ENCODE results near the gene TGM1.

- TF ChIP-seq CTCF (IDR thresholded peaks at IDR 0.05; ENCODE audit: low read length) = no peak
- no peak for TF ChIP-seq EZH2 (optimal IDR thresholded peaks at IDR 0.05; ENCODE audit: low read depth, low read length)
- no peak for TF ChIP-seq EZH2phosphoT487 (IDR thresholded peaks at IDR 0.05; ENCODE audit: low read length)
Measured at GRCh38 chr14:24226473-24226872, 36.5 kb downstream of the TGM1 start.
